GM12891 (cell line): ENCODE data around the gene BCL7A.
A peak's percentile ranks its signal among the peaks of the same experiment; 100 is the strongest.
"Not testable (repeated sequence)": the region's sequence is repeated elsewhere in the genome, so short reads cannot be mapped to it uniquely, and the experiment has no call there.

Source experiments
- DNase-seq: peaks from one replicate; pipeline ENCODE4 v3.0.0; 2011; ENCODE audit warnings: low spot score; ENCODE audit not compliant: insufficient read length
- FAIRE-seq: peaks from 2 replicates; lab custom pipeline; 2011; peaks lifted over from hg19 to GRCh38; lab: Jason Lieb, UNC
- PAX5 ChIP-seq: IDR thresholded peaks from 2 replicates; pipeline ENCODE4 v1.6.1; 2011; ENCODE audit warnings: low read length, moderate library complexity, mild to moderate bottlenecking; ENCODE audit not compliant: insufficient read depth, severe bottlenecking
- POLR2A ChIP-seq: IDR thresholded peaks from 2 replicates; pipeline ENCODE4 v1.6.1; 2011; ENCODE audit warnings: low read depth, low read length, control low read depth
- POLR2AphosphoS5 ChIP-seq: IDR thresholded peaks from 2 replicates; pipeline ENCODE4 v1.6.1; 2011; ENCODE audit warnings: low read depth, low read length, control low read depth
- POU2F2 ChIP-seq: IDR thresholded peaks from 2 replicates; pipeline ENCODE4 v1.6.1; 2011; ENCODE audit warnings: low read depth, mild to moderate bottlenecking, control low read depth, low read length, moderate library complexity
- SPI1 ChIP-seq: IDR thresholded peaks from 2 replicates; pipeline ENCODE4 v1.6.1; 2011; ENCODE audit warnings: low read depth, low read length, control low read depth
- TAF1 ChIP-seq: IDR thresholded peaks from 2 replicates; pipeline ENCODE4 v1.6.1; 2011; ENCODE audit warnings: low read depth, low read length, control low read depth

The BCL7A gene

GRCh38 chr12:122094735-122095631 lies 73.3 kb downstream of the BCL7A start:
- TF ChIP-seq PAX5 (no peak), POU2F2 (no peak), POLR2A (no peak), TAF1 (no peak), SPI1 (no peak), POLR2AphosphoS5 (no peak)
- no peak for FAIRE-seq
- DNase-seq = no peak

- no peak for FAIRE-seq
- no peak for DNase-seq
- no peak for TF ChIP-seq POLR2A
Measured at GRCh38 chr12:122096014-122096413, 74.3 kb downstream of the BCL7A start.

GRCh38 chr12:122096591-122097149 lies 75.0 kb downstream of the BCL7A start:
- FAIRE-seq (no peak), DNase-seq (no peak)
- TF ChIP-seq POLR2AphosphoS5 (no peak), SPI1 (no peak), TAF1 (no peak), POU2F2 (no peak), POLR2A (no peak), PAX5 (no peak)

- no peak for FAIRE-seq
- TF ChIP-seq POLR2A (no peak), POLR2AphosphoS5 (no peak), PAX5 (no peak), POU2F2 (no peak)
Measured at GRCh38 chr12:122097584-122097926, 75.9 kb downstream of the BCL7A start.

GRCh38 chr12:122097927-122098756 lies 76.5 kb downstream of the BCL7A start:
- no peak for FAIRE-seq
- TF ChIP-seq POLR2A (no peak), SPI1 (no peak)
- DNase-seq = no peak

More at GRCh38 chr12:122097584-122097926, 75.9 kb downstream of the BCL7A start:
- DNase-seq = no peak

- no peak for FAIRE-seq
- DNase-seq = no peak
- TF ChIP-seq POLR2A (no peak), SPI1 (0 out of 2 replicates have a peak, but pooled peaks have one; percentile 34), POLR2AphosphoS5 (no peak)
Measured at GRCh38 chr12:122099280-122099749, 77.6 kb downstream of the BCL7A start.

GRCh38 chr12:122099856-122100255 lies 78.2 kb downstream of the BCL7A start:
- FAIRE-seq = no peak
- TF ChIP-seq SPI1 = no peak
- TF ChIP-seq POLR2A = no peak
- TF ChIP-seq PAX5 = no peak
- no peak for TF ChIP-seq TAF1
- no peak for TF ChIP-seq POU2F2
- TF ChIP-seq POLR2AphosphoS5 = no peak
- DNase-seq = no peak

GRCh38 chr12:122100568-122100967 lies 78.9 kb downstream of the BCL7A start:
- no peak for FAIRE-seq
- TF ChIP-seq SPI1 = no peak
- no peak for TF ChIP-seq POLR2AphosphoS5
- no peak for TF ChIP-seq TAF1
- TF ChIP-seq POU2F2 = no peak
- TF ChIP-seq PAX5 = no peak
- TF ChIP-seq POLR2A = no peak
- DNase-seq = no peak

- FAIRE-seq = no peak
- no peak for TF ChIP-seq POU2F2
- TF ChIP-seq POLR2A = no peak
- no peak for TF ChIP-seq PAX5
- TF ChIP-seq POLR2AphosphoS5 = no peak
- no peak for TF ChIP-seq SPI1
- TF ChIP-seq TAF1 = no peak
- no peak for DNase-seq
Measured at GRCh38 chr12:122102331-122102730, 80.6 kb downstream of the BCL7A start.

GRCh38 chr12:122104844-122105243 lies 83.2 kb downstream of the BCL7A start:
- no peak for FAIRE-seq
- no peak for TF ChIP-seq POU2F2
- TF ChIP-seq PAX5 = no peak
- no peak for TF ChIP-seq POLR2AphosphoS5
- no peak for TF ChIP-seq SPI1
- TF ChIP-seq TAF1 = no peak
- no peak for DNase-seq

GRCh38 chr12:122105496-122105895 lies 83.8 kb downstream of the BCL7A start:
- not testable (repeated sequence) for DNase-seq, FAIRE-seq
